Endothelial cell of umbilical vein (primary cell): ENCODE results near the gene RSRC1. TPM values are rescaled to one million over a fixed set of nuclear protein-coding genes. Genes with fewer than 3 reads are reported as not detected.

Source experiments
- BruUV-seq: library from RNA; stranded (reverse); fragments of 400-500 nt; replicated peaks from 2 replicates; lab custom pipeline; 2021; lab: Mats Ljungman, UMichigan
- CTCF ChIA-PET: fragments of 300-600, 350-600 bp; sonication (Branson Sonifier 250); formaldehyde crosslinking; loops from one replicate; lab custom pipeline; 2021; ENCODE audit warnings: antibody characterized with exemption, inconsistent platforms; lab: Charles Lee
- POLR2A ChIA-PET: fragments of 300-600, 350-600 bp; sonication (Branson Sonifier 250); formaldehyde crosslinking; loops from one replicate; lab custom pipeline; 2021; ENCODE audit warnings: antibody characterized with exemption, inconsistent platforms; lab: Charles Lee
- DNase-seq: peaks from one replicate; pipeline ENCODE4 v3.0.0-alpha.2; 2011; ENCODE audit warnings: low read depth, low spot score
- FAIRE-seq: peaks from 2 replicates; lab custom pipeline; 2011; peaks lifted over from hg19 to GRCh38; lab: Jason Lieb, UNC
- H2AFZ ChIP-seq: 2 replicates; pipeline ENCODE4 v1.6.0; 2012; ENCODE audit warnings: low read depth, low read length, control low read depth, inconsistent platforms
- H3K27ac ChIP-seq: 2 replicates; pipeline ENCODE4 v1.5.1; 2011; ENCODE audit warnings: low read depth, mild to moderate bottlenecking, control low read depth, low read length, moderate library complexity; ENCODE audit not compliant: insufficient read depth
- H3K27me3 ChIP-seq, 2 experiments: 2 replicates each; pipeline versions ENCODE4 v1.6.0 to v1.6.1; 2011; ENCODE audit warnings: low read length in 2 of 2, mixed read lengths in 1 of 2; ENCODE audit not compliant: control insufficient read depth in 2 of 2, insufficient read depth in 2 of 2
- H3K36me3 ChIP-seq, 2 experiments: 2 replicates in 1 of 2; 3 replicates in 1 of 2; pipeline ENCODE4 v1.5.1; 2011; ENCODE audit warnings: low read length in 2 of 2, mild to moderate bottlenecking in 1 of 2, moderate library complexity in 1 of 2; ENCODE audit not compliant: control insufficient read depth in 2 of 2, insufficient read depth in 2 of 2; ENCODE audit errors: extremely low read depth in 1 of 2
- H3K4me1 ChIP-seq: 3 replicates; pipeline ENCODE4 v1.5.1; 2011; ENCODE audit warnings: mild to moderate bottlenecking, low read length; ENCODE audit not compliant: control insufficient read depth, insufficient read depth; ENCODE audit errors: extremely low read depth
- H3K4me2 ChIP-seq: 2 replicates; pipeline ENCODE4 v1.6.1; 2011; ENCODE audit warnings: low read length, control low read depth, mixed read lengths; ENCODE audit not compliant: insufficient read depth
- H3K4me3 ChIP-seq, 3 experiments: fragments of 200-600 bp in 1 of 3; sonication (generic), shearing (Covaris generic) in 1 of 3; replicated peaks in 1 of 3; 2 replicates each; pipeline ENCODE4 v1.5.1; 2011 to 2016; ENCODE audit warnings: control low read depth in 3 of 3, low read length in 3 of 3, mild to moderate bottlenecking in 2 of 3, inconsistent platforms in 1 of 3, low read depth in 1 of 3, moderate library complexity in 1 of 3; ENCODE audit not compliant: insufficient read depth in 1 of 3
- H3K79me2 ChIP-seq: 2 replicates; pipeline ENCODE4 v1.6.0; 2012; ENCODE audit warnings: low read length, inconsistent platforms; ENCODE audit not compliant: control insufficient read depth, insufficient read depth
- H3K9ac ChIP-seq: replicated peaks from 2 replicates; pipeline ENCODE3; 2011; ENCODE audit warnings: low read length, control low read depth; ENCODE audit not compliant: insufficient read depth; ENCODE audit errors: extremely low read depth
- H3K9me1 ChIP-seq: replicated peaks from 3 replicates; pipeline ENCODE4 v1.6.0; 2011; ENCODE audit warnings: mild to moderate bottlenecking, low read length; ENCODE audit not compliant: control insufficient read depth, insufficient read depth; ENCODE audit errors: extremely low read depth
- H3K9me3 ChIP-seq: replicated peaks from 2 replicates; pipeline ENCODE4 v1.5.1; 2012; ENCODE audit warnings: low read length, inconsistent platforms; ENCODE audit not compliant: control insufficient read depth, insufficient read depth
- H4K20me1 ChIP-seq: replicated peaks from 2 replicates; pipeline ENCODE3; 2011; ENCODE audit warnings: mild to moderate bottlenecking, low read length; ENCODE audit not compliant: control insufficient read depth, insufficient read depth; ENCODE audit errors: extremely low read depth
- CTCF ChIP-seq, 2 donors: IDR thresholded peaks; 1 replicate in 1 of 2; 2 replicates in 1 of 2; pipeline ENCODE4 v1.5.1; 2011; ENCODE audit warnings: low read length in 2 of 2, mild to moderate bottlenecking in 2 of 2, moderate library complexity in 2 of 2, control low read depth in 1 of 2, inconsistent platforms in 1 of 2, low read depth in 1 of 2; ENCODE audit not compliant: insufficient read depth in 1 of 2; ENCODE audit errors: extremely low read depth in 1 of 2
- EZH2 ChIP-seq: IDR thresholded peaks from 2 replicates; pipeline ENCODE4 v1.6.1; 2012; ENCODE audit warnings: borderline replicate concordance, low read depth, mild to moderate bottlenecking, moderate library complexity, low read length, inconsistent platforms; ENCODE audit not compliant: severe bottlenecking
- FOS ChIP-seq: IDR thresholded peaks from 2 replicates; pipeline ENCODE4 v1.6.1; 2011; ENCODE audit warnings: mild to moderate bottlenecking, low read length, moderate library complexity, borderline replicate concordance; ENCODE audit not compliant: insufficient read depth
- GATA2 ChIP-seq: IDR thresholded peaks from 2 replicates; pipeline ENCODE4 v1.7.0; 2011; ENCODE audit warnings: low read depth, mild to moderate bottlenecking, moderate library complexity, mixed read lengths, low read length; ENCODE audit not compliant: insufficient read length, insufficient read depth
- JUN ChIP-seq: IDR thresholded peaks from 2 replicates; pipeline ENCODE4 v1.6.1; 2011; ENCODE audit warnings: borderline replicate concordance, low read depth; ENCODE audit not compliant: insufficient read length, insufficient read depth
- MAX ChIP-seq: IDR thresholded peaks from 2 replicates; pipeline ENCODE4 v1.6.1; 2011; ENCODE audit not compliant: insufficient read depth, insufficient read length
- MYC ChIP-seq: IDR thresholded peaks from one replicate; pipeline ENCODE4 v1.6.1; 2011; ENCODE audit warnings: mild to moderate bottlenecking, low read depth, low read length
- POLR2A ChIP-seq: IDR thresholded peaks from 2 replicates; pipeline ENCODE4 v1.6.1; 2012; ENCODE audit warnings: low read depth, mild to moderate bottlenecking, control low read depth, low read length
- POLR2AphosphoS5 ChIP-seq: IDR thresholded peaks from 2 replicates; pipeline ENCODE4 v1.6.1; 2012; ENCODE audit warnings: low read depth, mild to moderate bottlenecking, control low read depth, low read length, moderate library complexity; ENCODE audit not compliant: insufficient read depth
- dilution Hi-C: fragments of 300-500 bp; cut with MboI; formaldehyde crosslinking; loops from one replicate; pipeline ENCODE4 v1.15.0; 2019; ENCODE audit warnings: low sequenced_read_pairs; ENCODE audit not compliant: extremely low pct_ligation_motif_present
- intact Hi-C: fragments of 100-400 bp; cut with micrococcal nuclease; formaldehyde crosslinking; loops from one replicate; pipeline ENCODE4 v1.10.0; 2022
- polyA plus RNA-seq, 4 experiments: library from polyadenylated mRNA; depleted of rRNA in 3 of 4; stranded (reverse) in 3 of 4; unstranded in 1 of 4; fragments of >200 nt; gene quantifications; 2 replicates each; pipeline versions ENCODE4 v1.2.1 to v1.2.3, GENCODE V29; 2011 to 2012; ENCODE audit warnings: missing spikeins in 1 of 4
- total RNA-seq: library from RNA; stranded (reverse); gene quantifications from 2 replicates; pipeline ENCODE4 v1.2.3, GENCODE V29; 2021

Gene RSRC1
- total and polyA plus RNA-seq, 2 donors (not counting 3 experiments of a cell fraction or from before 2014, with no cell fraction given) = 1.8 to 25.4 TPM

GRCh38 chr3:158455406-158455805 is 345.5 kb downstream of the RSRC1 start:
- intact Hi-C loops = no loop called here
- POLR2A ChIA-PET = no interaction called here

More at GRCh38 chr3:158455406-158455805, 345.5 kb downstream of the RSRC1 start:
- Histone ChIP-seq H3K4me1 (no peaks in the 10 kb centered on the region), H3K27me3 (no peaks in the 10 kb centered on the region), H3K4me2 (no peak overlapping the region), H3K9ac (no peak overlapping the region), H3K36me3 (no peaks in the 10 kb centered on the region), H3K4me3 (no peak overlapping the region), H3K27ac (no peak overlapping the region), H3K9me3 (no peaks in the 10 kb centered on the region), H4K20me1 (no peaks in the 10 kb centered on the region), H3K9me1 (no peaks in the 10 kb centered on the region), H2AFZ (no peak overlapping the region), H3K79me2 (no peaks in the 10 kb centered on the region)
- CTCF ChIA-PET = no interaction called here
- FAIRE-seq (no peak), DNase-seq (no peak)
- no peak for TF ChIP-seq FOS
- no peak for TF ChIP-seq POLR2A
- TF ChIP-seq EZH2 = no peak
- TF ChIP-seq MAX = no peak
- TF ChIP-seq POLR2AphosphoS5 = no peak
- no peak for TF ChIP-seq CTCF (IDR thresholded peaks at IDR 0.05; ENCODE audit: extremely low read depth in 1 of 2, insufficient read depth in 1 of 2, low read depth in 1 of 2, low read length in 2 of 2)
- no peak for TF ChIP-seq JUN
- no peak for TF ChIP-seq MYC
- no peak for TF ChIP-seq GATA2
- no TSS peak for BruUV-seq
- dilution Hi-C loops = no loop called here
